Stimulated activated CD8-positive, alpha-beta memory T cell treated with anti-CD3 and anti-CD28 coated beads, Interleukin-12 subunit alpha, Interleukin-12 subunit beta, amount 100 ng/mL, for 24 hours (primary cell): ENCODE measurements around the gene SEL1L3.
"Not testable (repeated sequence)": the region's sequence is repeated elsewhere in the genome, so short reads cannot be mapped to it uniquely, and the experiment has no call there.

Experiments used
- DNase-seq: peaks from one replicate; pipeline ENCODE4 v3.0.0-alpha.2; 2020; ENCODE audit errors: extremely low read depth

The SEL1L3 gene

GRCh38 chr4:25862411-25863346, at the start of gene SEL1L3:
Gene SEL1L3, minus strand, starts transcription at chr4:25862988. Its CDS starts 152 bp downstream, at chr4:25862836.
- peak; percentile 14 for DNase-seq

GRCh38 chr4:25911356-25911755, 48.6 kb upstream of the SEL1L3 start:
- no peak for DNase-seq

GRCh38 chr4:25908491-25908901, 45.7 kb upstream of the SEL1L3 start:
- DNase-seq: no peak

GRCh38 chr4:25906113-25906512, 43.3 kb upstream of the SEL1L3 start:
- not testable (repeated sequence) for DNase-seq

GRCh38 chr4:25905371-25905770, 42.6 kb upstream of the SEL1L3 start:
- no peak for DNase-seq

- no peak for DNase-seq
Observed at GRCh38 chr4:25904748-25905082, 41.9 kb upstream of the SEL1L3 start.

GRCh38 chr4:25903900-25904747, 41.3 kb upstream of the SEL1L3 start:
- no peak for DNase-seq

GRCh38 chr4:25901030-25901430, 38.2 kb upstream of the SEL1L3 start:
- no peak for DNase-seq

GRCh38 chr4:25900310-25900709, 37.5 kb upstream of the SEL1L3 start:
- no peak for DNase-seq

GRCh38 chr4:25896776-25897539, 34.2 kb upstream of the SEL1L3 start:
- no peak for DNase-seq

- no peak for DNase-seq
Observed at GRCh38 chr4:25892796-25893195, 30.0 kb upstream of the SEL1L3 start.

- DNase-seq: no peak
Observed at GRCh38 chr4:25890571-25891485, 28.0 kb upstream of the SEL1L3 start.

GRCh38 chr4:25889589-25890503, 27.1 kb upstream of the SEL1L3 start:
- DNase-seq: no peak

GRCh38 chr4:25888781-25889180, 26.0 kb upstream of the SEL1L3 start:
- no peak for DNase-seq

GRCh38 chr4:25884031-25884782, 21.4 kb upstream of the SEL1L3 start:
- no peak for DNase-seq

- no peak for DNase-seq
Observed at GRCh38 chr4:25883565-25883964, 20.8 kb upstream of the SEL1L3 start.

- DNase-seq: no peak
Observed at GRCh38 chr4:25882226-25882625, 19.4 kb upstream of the SEL1L3 start.

- DNase-seq: no peak
Observed at GRCh38 chr4:25881193-25881592, 18.4 kb upstream of the SEL1L3 start.
